ENCODE results near the gene ANKRD29.
"Not testable (repeated sequence)": the region's sequence is repeated elsewhere in the genome, so short reads cannot be mapped to it uniquely, and the experiment has no call there.

Gene ANKRD29

DNA sequence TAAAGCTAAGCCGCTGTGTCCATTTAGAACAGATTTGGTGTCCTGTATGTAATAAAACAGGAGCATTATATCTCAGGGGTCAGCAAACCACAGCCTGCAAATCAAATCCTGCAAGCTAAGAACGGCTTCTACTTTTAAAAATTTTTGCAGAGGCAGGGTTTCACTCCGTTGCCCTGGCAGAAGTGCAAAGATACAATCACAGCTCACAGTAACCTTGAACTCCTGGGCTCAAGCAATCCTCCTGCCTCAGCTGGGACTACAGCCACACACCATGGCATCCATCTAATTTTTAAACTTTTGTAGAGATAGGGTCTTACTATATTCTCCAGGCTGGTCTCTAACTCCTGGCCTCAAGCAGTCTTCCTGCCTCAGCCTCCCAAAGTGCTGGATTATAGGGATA lies 47.8 kb downstream of the ANKRD29 start:
- no peak overlapping the region for H2AFZ ChIP-seq (ENCODE audit: low read length, unreplicated experiment)
- no peak overlapping the region for H3K4me3 ChIP-seq (ENCODE audit: low read depth, low read length)
- H3K27ac ChIP-seq (ENCODE audit: low read depth, low read length), result no peak overlapping the region
- no peaks in the 10 kb centered on the region for H3K36me3 ChIP-seq (ENCODE audit: insufficient read depth, low read length)
- H3K4me1 ChIP-seq (ENCODE audit: control insufficient read depth, insufficient read depth, low read length, unreplicated experiment), result peaks cover 3% of the 10 kb centered on the region
- no peaks in the 10 kb centered on the region for H3K27me3 ChIP-seq (ENCODE audit: insufficient read depth, low read length)
- H3K79me2 ChIP-seq (ENCODE audit: control insufficient read depth, insufficient read depth, low read length, unreplicated experiment), result no peaks in the 10 kb centered on the region

DNA sequence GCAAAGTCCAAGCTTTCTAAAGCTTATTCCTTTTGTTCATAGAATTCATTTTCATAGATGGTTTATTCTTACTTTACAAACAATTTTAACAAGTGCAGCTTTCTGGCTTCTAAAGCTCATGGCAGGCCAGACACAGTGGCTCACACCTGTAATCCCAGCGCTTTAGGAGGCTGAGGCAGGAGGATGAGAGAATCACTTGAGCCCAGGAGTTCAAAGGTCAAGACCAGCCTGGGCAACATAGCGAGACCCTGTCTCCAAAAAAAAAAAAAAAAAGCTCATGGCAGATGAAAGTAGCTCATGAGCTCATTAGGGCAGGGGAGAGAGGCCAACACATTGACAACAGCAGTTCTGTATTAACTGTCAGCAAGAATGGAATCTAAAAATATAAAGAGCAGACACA lies 48.3 kb downstream of the ANKRD29 start:
- H3K4me3 ChIP-seq (ENCODE audit: low read depth, low read length), result no peak overlapping the region
- no peak overlapping the region for H2AFZ ChIP-seq (ENCODE audit: low read length, unreplicated experiment)
- no peaks in the 10 kb centered on the region for H3K36me3 ChIP-seq (ENCODE audit: insufficient read depth, low read length)
- H3K27ac ChIP-seq (ENCODE audit: low read depth, low read length), result no peak overlapping the region
- no peaks in the 10 kb centered on the region for H3K79me2 ChIP-seq (ENCODE audit: control insufficient read depth, insufficient read depth, low read length, unreplicated experiment)
- H3K27me3 ChIP-seq (ENCODE audit: insufficient read depth, low read length), result no peaks in the 10 kb centered on the region
- H3K4me1 ChIP-seq (ENCODE audit: control insufficient read depth, insufficient read depth, low read length, unreplicated experiment), result peaks cover 3% of the 10 kb centered on the region

GRCh38 chr18:23613091-23613475 lies 49.6 kb downstream of the ANKRD29 start:
- H2AFZ ChIP-seq (ENCODE audit: low read length, unreplicated experiment); H3K27ac ChIP-seq (ENCODE audit: low read depth, low read length); H3K4me1 ChIP-seq (ENCODE audit: control insufficient read depth, insufficient read depth, low read length, unreplicated experiment): not testable (repeated sequence)

GRCh38 chr18:23612434-23613090 lies 50.1 kb downstream of the ANKRD29 start:
- no peak overlapping the region for H2AFZ ChIP-seq (ENCODE audit: low read length, unreplicated experiment)
- H3K27me3 ChIP-seq (ENCODE audit: insufficient read depth, low read length), result no peaks in the 10 kb centered on the region
- no peaks in the 10 kb centered on the region for H3K36me3 ChIP-seq (ENCODE audit: insufficient read depth, low read length)
- H3K27ac ChIP-seq (ENCODE audit: low read depth, low read length), result no peak overlapping the region
- no peak overlapping the region for H3K4me3 ChIP-seq (ENCODE audit: low read depth, low read length)
- no peaks in the 10 kb centered on the region for H3K4me1 ChIP-seq (ENCODE audit: control insufficient read depth, insufficient read depth, low read length, unreplicated experiment)
- H3K79me2 ChIP-seq (ENCODE audit: control insufficient read depth, insufficient read depth, low read length, unreplicated experiment), result no peaks in the 10 kb centered on the region

More at GRCh38 chr18:23613091-23613475, 49.6 kb downstream of the ANKRD29 start:
- not testable (repeated sequence) for H3K79me2 ChIP-seq (ENCODE audit: control insufficient read depth, insufficient read depth, low read length, unreplicated experiment); H3K27me3 ChIP-seq (ENCODE audit: insufficient read depth, low read length); H3K36me3 ChIP-seq (ENCODE audit: insufficient read depth, low read length); H3K4me3 ChIP-seq (ENCODE audit: low read depth, low read length)

DNA sequence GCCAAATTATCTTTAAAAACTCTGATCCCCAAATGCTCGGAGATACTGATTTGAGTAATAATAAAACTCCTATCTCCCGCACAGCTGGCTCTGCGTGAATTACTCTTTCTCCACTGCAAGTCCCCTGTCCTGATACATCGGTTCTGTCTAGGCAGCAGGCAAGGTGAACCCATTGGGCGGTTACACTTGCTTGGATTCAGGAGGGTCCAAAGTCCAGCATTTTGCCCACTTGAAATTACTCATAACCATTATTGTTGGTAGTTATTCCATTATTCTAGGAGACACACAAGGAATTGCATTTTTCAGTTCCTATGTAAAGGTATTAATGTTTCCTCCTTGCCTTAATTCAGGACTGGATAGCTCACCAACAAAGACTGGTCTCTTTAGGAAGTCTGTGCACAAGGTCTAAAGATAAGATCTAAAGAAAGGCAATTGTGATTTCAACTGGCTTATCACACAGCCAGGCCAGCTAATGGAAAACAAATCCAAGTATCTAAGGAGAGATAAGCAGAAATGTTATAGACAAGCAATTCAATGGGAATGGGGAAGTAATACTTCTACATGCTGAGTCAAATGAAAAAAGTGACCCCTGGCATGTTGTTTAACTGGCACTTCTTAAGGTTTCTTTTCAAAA lies 53.2 kb downstream of the ANKRD29 start:
- Histone ChIP-seq H3K36me3 (ENCODE audit: insufficient read depth, low read length) (no peaks in the 10 kb centered on the region), H3K79me2 (ENCODE audit: control insufficient read depth, insufficient read depth, low read length, unreplicated experiment) (no peaks in the 10 kb centered on the region), H2AFZ (ENCODE audit: low read length, unreplicated experiment) (no peak overlapping the region), H3K27ac (ENCODE audit: low read depth, low read length) (no peak overlapping the region), H3K4me1 (ENCODE audit: control insufficient read depth, insufficient read depth, low read length, unreplicated experiment) (no peaks in the 10 kb centered on the region), H3K27me3 (ENCODE audit: insufficient read depth, low read length) (no peaks in the 10 kb centered on the region), H3K4me3 (ENCODE audit: low read depth, low read length) (no peak overlapping the region)

DNA sequence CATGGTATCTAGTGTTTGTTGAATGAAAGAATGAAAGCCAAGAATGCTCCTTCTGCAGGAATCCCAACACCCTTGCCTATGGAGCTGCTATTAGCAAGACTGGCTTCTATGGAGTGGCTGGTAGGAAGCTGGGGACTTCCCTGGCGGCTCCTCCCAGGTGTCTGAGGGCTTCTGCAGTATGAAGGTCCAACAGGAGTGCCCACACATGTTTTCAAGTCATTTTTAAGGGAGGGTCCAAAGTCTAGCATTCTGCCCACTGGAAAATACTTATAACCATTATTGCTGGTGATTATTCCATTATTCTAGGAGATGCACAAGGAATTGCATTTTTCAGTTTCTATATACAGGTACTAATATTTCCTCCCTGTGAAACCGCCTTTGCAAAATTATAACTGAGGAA lies 54.5 kb downstream of the ANKRD29 start:
- no peak overlapping the region for H3K4me3 ChIP-seq (ENCODE audit: low read depth, low read length)
- H3K4me1 ChIP-seq (ENCODE audit: control insufficient read depth, insufficient read depth, low read length, unreplicated experiment), result no peaks in the 10 kb centered on the region
- no peak overlapping the region for H2AFZ ChIP-seq (ENCODE audit: low read length, unreplicated experiment)
- H3K36me3 ChIP-seq (ENCODE audit: insufficient read depth, low read length), result no peaks in the 10 kb centered on the region
- H3K27me3 ChIP-seq (ENCODE audit: insufficient read depth, low read length), result no peaks in the 10 kb centered on the region
- no peak overlapping the region for H3K27ac ChIP-seq (ENCODE audit: low read depth, low read length)
- no peaks in the 10 kb centered on the region for H3K79me2 ChIP-seq (ENCODE audit: control insufficient read depth, insufficient read depth, low read length, unreplicated experiment)

- H3K27me3 ChIP-seq (ENCODE audit: insufficient read depth, low read length), result no peaks in the 10 kb centered on the region
- no peaks in the 10 kb centered on the region for H3K4me1 ChIP-seq (ENCODE audit: control insufficient read depth, insufficient read depth, low read length, unreplicated experiment)
- H3K36me3 ChIP-seq (ENCODE audit: insufficient read depth, low read length), result no peaks in the 10 kb centered on the region
- H3K27ac ChIP-seq (ENCODE audit: low read depth, low read length), result no peak overlapping the region
- no peak overlapping the region for H3K4me3 ChIP-seq (ENCODE audit: low read depth, low read length)
- H2AFZ ChIP-seq (ENCODE audit: low read length, unreplicated experiment), result no peak overlapping the region
- H3K79me2 ChIP-seq (ENCODE audit: control insufficient read depth, insufficient read depth, low read length, unreplicated experiment), result no peaks in the 10 kb centered on the region
Measured at GRCh38 chr18:23605941-23606340, 56.8 kb downstream of the ANKRD29 start.

- no peak overlapping the region for H2AFZ ChIP-seq (ENCODE audit: low read length, unreplicated experiment)
- no peaks in the 10 kb centered on the region for H3K36me3 ChIP-seq (ENCODE audit: insufficient read depth, low read length)
- no peaks in the 10 kb centered on the region for H3K4me1 ChIP-seq (ENCODE audit: control insufficient read depth, insufficient read depth, low read length, unreplicated experiment)
- no peak overlapping the region for H3K4me3 ChIP-seq (ENCODE audit: low read depth, low read length)
- no peaks in the 10 kb centered on the region for H3K79me2 ChIP-seq (ENCODE audit: control insufficient read depth, insufficient read depth, low read length, unreplicated experiment)
- H3K27me3 ChIP-seq (ENCODE audit: insufficient read depth, low read length), result no peaks in the 10 kb centered on the region
- H3K27ac ChIP-seq (ENCODE audit: low read depth, low read length), result no peak overlapping the region
Measured at GRCh38 chr18:23599809-23600208, 62.9 kb downstream of the ANKRD29 start.

GRCh38 chr18:23596183-23596582 lies 66.5 kb downstream of the ANKRD29 start:
- no peak overlapping the region for H3K4me3 ChIP-seq (ENCODE audit: low read depth, low read length)
- no peaks in the 10 kb centered on the region for H3K27me3 ChIP-seq (ENCODE audit: insufficient read depth, low read length)
- no peak overlapping the region for H3K27ac ChIP-seq (ENCODE audit: low read depth, low read length)
- H3K79me2 ChIP-seq (ENCODE audit: control insufficient read depth, insufficient read depth, low read length, unreplicated experiment), result no peaks in the 10 kb centered on the region
- H2AFZ ChIP-seq (ENCODE audit: low read length, unreplicated experiment), result no peak overlapping the region
- H3K4me1 ChIP-seq (ENCODE audit: control insufficient read depth, insufficient read depth, low read length, unreplicated experiment), result peaks cover 17% of the 10 kb centered on the region
- H3K36me3 ChIP-seq (ENCODE audit: insufficient read depth, low read length), result no peaks in the 10 kb centered on the region

DNA sequence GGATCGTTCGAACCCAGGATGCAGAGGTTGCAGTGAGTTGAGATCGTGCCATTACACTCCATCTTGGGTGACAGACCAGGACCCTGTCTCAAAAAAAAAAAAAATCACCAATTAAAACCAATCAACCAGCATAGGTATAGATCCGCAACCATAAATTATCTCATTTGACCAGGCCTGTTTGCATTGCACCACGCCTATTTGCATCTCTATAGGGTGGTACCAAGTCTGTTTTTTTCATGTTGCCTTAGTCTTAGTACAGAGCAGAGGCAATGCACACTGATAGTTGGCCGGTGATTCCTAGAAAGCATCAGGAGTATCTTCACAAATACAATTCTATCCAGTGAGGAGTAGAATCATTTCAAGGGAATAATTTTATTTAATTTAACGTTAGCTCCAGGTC lies 67.1 kb downstream of the ANKRD29 start:
- H3K27ac ChIP-seq (ENCODE audit: low read depth, low read length), result no peak overlapping the region
- H3K36me3 ChIP-seq (ENCODE audit: insufficient read depth, low read length), result no peaks in the 10 kb centered on the region
- H3K79me2 ChIP-seq (ENCODE audit: control insufficient read depth, insufficient read depth, low read length, unreplicated experiment), result no peaks in the 10 kb centered on the region
- no peak overlapping the region for H3K4me3 ChIP-seq (ENCODE audit: low read depth, low read length)
- H2AFZ ChIP-seq (ENCODE audit: low read length, unreplicated experiment), result no peak overlapping the region
- H3K27me3 ChIP-seq (ENCODE audit: insufficient read depth, low read length), result no peaks in the 10 kb centered on the region
- peaks cover 20% of the 10 kb centered on the region for H3K4me1 ChIP-seq (ENCODE audit: control insufficient read depth, insufficient read depth, low read length, unreplicated experiment)

DNA sequence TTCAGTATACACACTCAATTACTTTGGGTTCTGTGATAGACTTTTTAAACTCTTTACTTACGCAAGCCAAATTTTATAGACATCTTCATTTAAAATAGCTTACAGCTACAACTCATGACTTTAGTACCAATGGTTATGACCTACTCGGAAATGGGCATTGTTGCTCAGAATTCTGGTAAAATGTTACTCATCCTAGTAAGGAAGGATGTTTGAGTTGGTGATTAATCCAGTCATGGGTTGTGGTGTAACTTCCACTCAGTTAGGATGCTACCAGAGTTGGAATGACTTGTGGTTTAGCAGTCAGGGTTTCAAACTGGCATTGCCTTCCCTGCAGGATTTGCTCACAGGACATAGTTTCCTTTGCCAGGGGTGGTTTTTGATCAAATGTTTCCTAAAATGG lies 69.0 kb downstream of the ANKRD29 start:
- Histone ChIP-seq H2AFZ (ENCODE audit: low read length, unreplicated experiment) (peak overlapping the region; percentile 49), H3K27me3 (ENCODE audit: insufficient read depth, low read length) (no peaks in the 10 kb centered on the region), H3K79me2 (ENCODE audit: control insufficient read depth, insufficient read depth, low read length, unreplicated experiment) (no peaks in the 10 kb centered on the region), H3K27ac (ENCODE audit: low read depth, low read length) (peak overlapping the region; percentile 91), H3K36me3 (ENCODE audit: insufficient read depth, low read length) (no peaks in the 10 kb centered on the region), H3K4me3 (ENCODE audit: low read depth, low read length) (no peak overlapping the region), H3K4me1 (ENCODE audit: control insufficient read depth, insufficient read depth, low read length, unreplicated experiment) (peaks cover 26% of the 10 kb centered on the region)
